Measurements from ENCODE around the gene INPP5J. TPM values are rescaled to one million over a fixed set of nuclear protein-coding genes. Genes with fewer than 3 reads are reported as not detected.

Gene INPP5J
- total RNA-seq, 1 experiment from 2014 or later = 0.61 TPM

DNA sequence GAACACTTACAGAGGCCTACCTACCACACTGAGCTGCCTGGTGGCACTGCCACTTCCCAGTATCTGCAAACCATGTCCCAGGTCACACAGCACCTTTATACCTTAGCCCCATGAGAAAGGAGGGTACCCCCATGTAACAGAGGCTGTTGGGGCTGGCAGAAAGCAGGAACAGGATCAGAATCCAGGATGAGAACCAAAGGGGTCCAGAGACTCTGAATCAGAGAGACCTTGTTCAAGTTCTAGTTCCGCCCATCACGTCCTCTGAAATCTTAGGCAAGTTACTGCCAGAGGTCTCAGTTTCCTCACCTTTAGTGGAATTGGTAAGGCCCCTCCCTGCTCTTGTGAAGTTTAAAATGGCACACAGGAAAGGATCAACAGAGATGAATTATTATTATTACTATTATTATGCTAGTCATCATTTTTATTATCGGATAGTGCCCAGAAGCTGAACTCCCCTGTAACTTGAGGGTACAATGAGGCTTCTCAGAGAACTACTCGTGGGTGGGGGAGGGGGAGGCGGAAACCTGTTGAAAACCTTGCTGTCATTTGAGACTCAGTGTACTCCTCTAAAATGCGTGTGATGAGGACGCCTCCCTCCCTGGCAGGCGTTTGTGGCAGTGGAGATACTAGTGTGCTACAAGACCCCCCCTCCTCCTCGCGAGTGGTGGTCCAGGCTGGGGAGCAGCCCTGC lies 24.7 kb upstream of the INPP5J start:
- TF ChIP-seq, protein P1, sequence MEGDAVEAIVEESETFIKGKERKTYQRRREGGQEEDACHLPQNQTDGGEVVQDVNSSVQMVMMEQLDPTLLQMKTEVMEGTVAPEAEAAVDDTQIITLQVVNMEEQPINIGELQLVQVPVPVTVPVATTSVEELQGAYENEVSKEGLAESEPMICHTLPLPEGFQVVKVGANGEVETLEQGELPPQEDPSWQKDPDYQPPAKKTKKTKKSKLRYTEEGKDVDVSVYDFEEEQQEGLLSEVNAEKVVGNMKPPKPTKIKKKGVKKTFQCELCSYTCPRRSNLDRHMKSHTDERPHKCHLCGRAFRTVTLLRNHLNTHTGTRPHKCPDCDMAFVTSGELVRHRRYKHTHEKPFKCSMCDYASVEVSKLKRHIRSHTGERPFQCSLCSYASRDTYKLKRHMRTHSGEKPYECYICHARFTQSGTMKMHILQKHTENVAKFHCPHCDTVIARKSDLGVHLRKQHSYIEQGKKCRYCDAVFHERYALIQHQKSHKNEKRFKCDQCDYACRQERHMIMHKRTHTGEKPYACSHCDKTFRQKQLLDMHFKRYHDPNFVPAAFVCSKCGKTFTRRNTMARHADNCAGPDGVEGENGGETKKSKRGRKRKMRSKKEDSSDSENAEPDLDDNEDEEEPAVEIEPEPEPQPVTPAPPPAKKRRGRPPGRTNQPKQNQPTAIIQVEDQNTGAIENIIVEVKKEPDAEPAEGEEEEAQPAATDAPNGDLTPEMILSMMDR (IDR thresholded peaks at IDR 0.05; ENCODE audit: unreplicated experiment) = no peak
- Mint-ChIP-seq H3K4me3 (ENCODE audit: unreplicated experiment) (no peak overlapping the region), H3K4me1 (ENCODE audit: insufficient read depth, unreplicated experiment) (peaks cover 15% of the 10 kb centered on the region), H3K36me3 (ENCODE audit: insufficient read depth, unreplicated experiment) (peaks cover 19% of the 10 kb centered on the region), H3K27ac (ENCODE audit: low read depth, unreplicated experiment) (no peak overlapping the region), H3K9me3 (ENCODE audit: unreplicated experiment) (no peaks in the 10 kb centered on the region), H3K27me3 (ENCODE audit: insufficient read depth, unreplicated experiment) (no peaks in the 10 kb centered on the region)
- ChIA-PET POLR2A (interaction anchor here (1.2 kb wide), 1 partner anchor 9 kb away, joined by 3 read pairs; the partner anchor contains the start of gene SELENOM), CTCF (interaction anchor here (1.0 to 1.7 kb wide), 2 partner anchors 9 kb away, joined by 6 to 7 read pairs; partner anchors contain the start of gene SELENOM)
- intact Hi-C loops (cut with micrococcal nuclease) = no loop called here
- DNase-seq (ENCODE audit: unreplicated experiment) = no peak
- BruUV-seq (replicated peaks) = no TSS peak

GRCh38 chr22:31098632-31099110 lies 24.1 kb upstream of the INPP5J start:
- intact Hi-C loops (cut with micrococcal nuclease) = no loop called here
- Mint-ChIP-seq H3K4me1 (ENCODE audit: insufficient read depth, unreplicated experiment) (peaks cover 15% of the 10 kb centered on the region), H3K36me3 (ENCODE audit: insufficient read depth, unreplicated experiment) (peaks cover 19% of the 10 kb centered on the region), H3K27me3 (ENCODE audit: insufficient read depth, unreplicated experiment) (no peaks in the 10 kb centered on the region), H3K4me3 (ENCODE audit: unreplicated experiment) (no peak overlapping the region), H3K27ac (ENCODE audit: low read depth, unreplicated experiment) (no peak overlapping the region), H3K9me3 (ENCODE audit: unreplicated experiment) (no peaks in the 10 kb centered on the region)
- no TSS peak for BruUV-seq (replicated peaks)
- DNase-seq (ENCODE audit: unreplicated experiment) = no peak
- TF ChIP-seq, protein P1 (IDR thresholded peaks at IDR 0.05; ENCODE audit: unreplicated experiment) = no peak
- POLR2A ChIA-PET = interaction anchor here (1.2 kb wide), 1 partner anchor 9 kb away, joined by 3 read pairs; the partner anchor contains the start of gene SELENOM
- CTCF ChIA-PET = interaction anchor here (1.0 to 1.7 kb wide), 2 partner anchors 9 to 10 kb away, joined by 6 to 7 read pairs; partner anchors contain the start of gene SELENOM

DNA sequence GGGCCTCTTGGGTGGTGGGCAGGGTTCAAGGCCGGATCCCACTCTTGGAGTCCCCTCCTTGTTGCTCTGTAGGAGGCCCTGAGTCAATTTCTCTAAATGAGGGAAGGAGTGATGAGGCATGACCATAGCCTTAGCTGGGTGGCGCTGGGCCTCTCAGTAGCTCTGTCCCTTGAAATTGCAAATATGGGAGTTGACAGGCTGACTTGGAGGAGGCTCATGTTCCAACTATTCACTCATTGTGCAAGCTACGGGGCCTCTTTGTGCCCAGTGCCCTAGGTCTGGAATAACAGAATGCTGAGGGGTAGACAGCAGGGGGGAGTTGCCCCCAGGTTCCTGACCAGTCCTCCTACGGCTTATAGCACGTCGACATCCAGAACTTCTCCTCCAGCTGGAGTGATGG lies 23.4 kb upstream of the INPP5J start:
- TF ChIP-seq, protein P1 (IDR thresholded peaks at IDR 0.05; ENCODE audit: unreplicated experiment) = no peak
- H3K27me3 Mint-ChIP-seq (ENCODE audit: insufficient read depth, unreplicated experiment) = no peaks in the 10 kb centered on the region
- H3K9me3 Mint-ChIP-seq (ENCODE audit: unreplicated experiment) = no peaks in the 10 kb centered on the region
- no peak overlapping the region for H3K27ac Mint-ChIP-seq (ENCODE audit: low read depth, unreplicated experiment)
- no peak for DNase-seq (ENCODE audit: unreplicated experiment)
- H3K4me3 Mint-ChIP-seq (ENCODE audit: unreplicated experiment) = no peak overlapping the region
- no TSS peak for BruUV-seq (replicated peaks)
- CTCF ChIA-PET = interaction anchor here (1.7 kb wide), 1 partner anchor 10 kb away, joined by 7 read pairs; no protein-coding TSS in a partner anchor
- peaks cover 15% of the 10 kb centered on the region for H3K4me1 Mint-ChIP-seq (ENCODE audit: insufficient read depth, unreplicated experiment)
- POLR2A ChIA-PET = no interaction called here
- intact Hi-C loops (cut with micrococcal nuclease) = no loop called here
- H3K36me3 Mint-ChIP-seq (ENCODE audit: insufficient read depth, unreplicated experiment) = peaks cover 26% of the 10 kb centered on the region

GRCh38 chr22:31099841-31100761 lies 22.7 kb upstream of the INPP5J start:
- POLR2A ChIA-PET = no interaction called here
- H3K27ac Mint-ChIP-seq (ENCODE audit: low read depth, unreplicated experiment) = no peak overlapping the region
- no peaks in the 10 kb centered on the region for H3K9me3 Mint-ChIP-seq (ENCODE audit: unreplicated experiment)
- DNase-seq (ENCODE audit: unreplicated experiment) = no peak
- TF ChIP-seq, protein P1 (IDR thresholded peaks at IDR 0.05; ENCODE audit: unreplicated experiment) = no peak
- BruUV-seq (replicated peaks) = no TSS peak
- H3K36me3 Mint-ChIP-seq (ENCODE audit: insufficient read depth, unreplicated experiment) = peaks cover 26% of the 10 kb centered on the region
- H3K4me3 Mint-ChIP-seq (ENCODE audit: unreplicated experiment) = no peak overlapping the region
- no peaks in the 10 kb centered on the region for H3K27me3 Mint-ChIP-seq (ENCODE audit: insufficient read depth, unreplicated experiment)
- peaks cover 15% of the 10 kb centered on the region for H3K4me1 Mint-ChIP-seq (ENCODE audit: insufficient read depth, unreplicated experiment)
- intact Hi-C loops (cut with micrococcal nuclease) = no loop called here
- CTCF ChIA-PET = interaction anchor here (1.7 kb wide), 1 partner anchor 11 kb away, joined by 7 read pairs; no protein-coding TSS in a partner anchor
